Progenitor cell of endocrine pancreas (in vitro differentiated cells): ENCODE measurements around the gene SDF2L1. TPM values are rescaled to one million over a fixed set of nuclear protein-coding genes. Genes with fewer than 3 reads are reported as not detected.

ENCODE experiments used
- DNase-seq: peaks from one replicate; pipeline ENCODE4 v3.0.0; 2021; ENCODE audit warnings: low spot score; ENCODE audit not compliant: unreplicated experiment
- H3K27ac Mint-ChIP-seq: 2 replicates; pipeline ENCODE4 v1.8.0; 2021; ENCODE audit warnings: mild to moderate bottlenecking, moderate library complexity, mixed read lengths
- H3K27me3 Mint-ChIP-seq: 2 replicates; pipeline ENCODE4 v1.8.0; 2021; ENCODE audit warnings: mixed read lengths
- H3K36me3 Mint-ChIP-seq: 2 replicates; pipeline ENCODE4 v1.8.0; 2022; ENCODE audit warnings: mixed read lengths; ENCODE audit not compliant: insufficient read depth
- H3K4me1 Mint-ChIP-seq: 2 replicates; pipeline ENCODE4 v1.8.0; 2021; ENCODE audit warnings: low read depth, mixed read lengths
- H3K4me3 Mint-ChIP-seq: 2 replicates; pipeline ENCODE4 v1.8.0; 2021; ENCODE audit warnings: low read depth, mild to moderate bottlenecking, moderate library complexity, mixed read lengths
- H3K9me3 Mint-ChIP-seq: 2 replicates; pipeline ENCODE4 v1.8.0; 2021; ENCODE audit warnings: low read depth, mixed read lengths
- total RNA-seq: library from RNA; stranded (reverse); gene quantifications from 2 replicates; pipeline ENCODE4 v1.2.1, GENCODE V29; 2021
- TF ChIP-seq, protein P1 (sequence below): fragments of 200-600 bp; sonication (generic); IDR thresholded peaks from one replicate; pipeline ENCODE4 v1.5.0; 2021; ENCODE audit warnings: antibody characterized with exemption, mild to moderate bottlenecking; ENCODE audit not compliant: unreplicated experiment

SDF2L1 gene
- total RNA-seq, 1 donor from 2014 or later: 27.0 TPM

DNA sequence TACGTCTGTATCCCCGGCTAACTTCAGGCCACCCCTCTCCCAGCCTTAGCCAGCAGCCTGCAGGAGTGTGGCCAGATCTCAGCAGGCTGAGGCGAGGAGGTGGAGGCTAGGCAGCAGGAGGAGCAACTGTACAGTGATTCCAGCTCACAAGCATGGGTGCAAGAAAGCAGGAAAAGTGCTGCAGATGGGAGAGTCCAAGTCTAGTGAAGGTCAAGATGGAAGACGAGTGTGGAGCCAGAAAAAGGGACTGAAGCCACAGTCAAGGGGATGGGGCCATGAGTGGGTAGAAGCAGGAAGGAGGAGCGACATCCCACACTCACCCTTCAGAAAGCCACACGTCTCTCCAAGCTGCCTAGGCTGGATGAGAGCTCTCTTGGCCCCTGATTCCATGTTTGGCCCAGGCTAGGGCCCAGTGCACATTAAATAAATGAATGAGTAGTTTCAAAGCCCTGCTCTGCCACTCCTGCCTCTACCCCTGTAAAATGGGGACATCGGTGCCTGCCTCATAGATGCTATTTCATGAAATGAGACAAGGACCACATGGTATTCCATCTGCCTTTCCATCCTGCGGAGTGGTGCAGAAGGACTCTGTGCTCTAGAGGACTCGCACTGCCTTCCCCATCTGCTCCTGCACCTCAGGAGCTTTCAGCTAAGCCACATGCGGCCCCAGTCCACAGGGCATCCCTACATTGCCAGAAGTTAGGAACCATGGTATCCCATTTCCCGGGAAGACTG, 15.2 kb upstream of the SDF2L1 start:
- DNase-seq: no peak
- TF ChIP-seq, protein P1, sequence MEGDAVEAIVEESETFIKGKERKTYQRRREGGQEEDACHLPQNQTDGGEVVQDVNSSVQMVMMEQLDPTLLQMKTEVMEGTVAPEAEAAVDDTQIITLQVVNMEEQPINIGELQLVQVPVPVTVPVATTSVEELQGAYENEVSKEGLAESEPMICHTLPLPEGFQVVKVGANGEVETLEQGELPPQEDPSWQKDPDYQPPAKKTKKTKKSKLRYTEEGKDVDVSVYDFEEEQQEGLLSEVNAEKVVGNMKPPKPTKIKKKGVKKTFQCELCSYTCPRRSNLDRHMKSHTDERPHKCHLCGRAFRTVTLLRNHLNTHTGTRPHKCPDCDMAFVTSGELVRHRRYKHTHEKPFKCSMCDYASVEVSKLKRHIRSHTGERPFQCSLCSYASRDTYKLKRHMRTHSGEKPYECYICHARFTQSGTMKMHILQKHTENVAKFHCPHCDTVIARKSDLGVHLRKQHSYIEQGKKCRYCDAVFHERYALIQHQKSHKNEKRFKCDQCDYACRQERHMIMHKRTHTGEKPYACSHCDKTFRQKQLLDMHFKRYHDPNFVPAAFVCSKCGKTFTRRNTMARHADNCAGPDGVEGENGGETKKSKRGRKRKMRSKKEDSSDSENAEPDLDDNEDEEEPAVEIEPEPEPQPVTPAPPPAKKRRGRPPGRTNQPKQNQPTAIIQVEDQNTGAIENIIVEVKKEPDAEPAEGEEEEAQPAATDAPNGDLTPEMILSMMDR: no peak
- peaks cover 2% of the 10 kb centered on the region for H3K4me1 Mint-ChIP-seq
- peaks cover 14% of the 10 kb centered on the region for H3K36me3 Mint-ChIP-seq
- peak overlapping the region; percentile 73 for H3K27ac Mint-ChIP-seq
- H3K4me3 Mint-ChIP-seq: peak overlapping the region; percentile 53
- H3K9me3 Mint-ChIP-seq: no peaks in the 10 kb centered on the region
- H3K27me3 Mint-ChIP-seq: no peaks in the 10 kb centered on the region

DNA sequence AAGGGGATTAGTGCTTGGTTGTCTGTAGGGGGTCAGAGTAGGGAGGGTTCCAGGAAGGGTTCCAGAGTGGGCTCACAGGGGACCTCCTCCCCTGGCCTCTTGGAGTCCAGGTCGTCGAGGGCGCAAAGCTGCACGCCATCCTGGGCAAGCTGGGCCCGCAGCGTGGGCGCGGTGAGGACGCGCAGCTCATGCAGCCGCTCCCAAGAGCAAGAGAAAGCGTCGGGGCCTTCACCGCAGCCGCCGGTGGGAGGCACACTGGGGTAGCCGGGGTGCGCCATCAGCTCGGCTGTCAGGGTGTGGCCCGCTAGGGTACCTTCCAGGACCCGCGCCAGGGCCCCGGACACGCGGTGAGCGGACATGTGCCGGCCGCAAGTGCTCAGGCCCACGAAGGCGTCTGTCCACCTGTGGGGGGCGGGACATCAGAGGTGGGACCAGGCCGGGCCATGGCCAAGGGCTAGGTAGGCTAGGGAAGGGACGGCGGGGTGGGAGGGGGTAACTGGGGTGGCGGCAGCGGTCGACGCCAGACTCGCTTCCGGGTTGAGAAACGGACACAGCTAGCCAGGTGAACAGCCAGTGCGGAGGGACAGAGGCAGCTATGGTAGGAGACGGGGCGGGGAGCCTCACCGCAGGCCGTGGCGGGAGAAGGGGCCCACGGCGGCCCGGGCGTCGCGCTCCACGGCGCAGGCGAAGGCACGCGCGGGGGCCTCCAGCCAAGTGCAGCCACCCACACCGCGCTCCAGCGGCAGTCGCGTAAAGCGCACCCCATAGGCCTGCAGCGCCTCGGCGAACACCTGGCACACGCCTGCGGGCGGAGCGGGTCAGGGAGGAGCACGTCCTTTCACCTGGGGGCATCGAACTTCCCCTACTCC, 13.5 kb upstream of the SDF2L1 start:
- DNase-seq: no peak

GRCh38 chr22:21629255-21630149, 12.6 kb upstream of the SDF2L1 start, which contains the start of gene YDJC:
Gene YDJC, minus strand, starts transcription at chr22:21630022. Its CDS starts 8 bp downstream, at chr22:21630014.
- no peaks in the 10 kb centered on the region for H3K27me3 Mint-ChIP-seq
- DNase-seq: peak; percentile 95
- peaks cover 2% of the 10 kb centered on the region for H3K4me1 Mint-ChIP-seq
- peak within 1 kb of the TSS; percentile 94 for H3K27ac Mint-ChIP-seq
- H3K36me3 Mint-ChIP-seq: peaks cover 12% of the 10 kb centered on the region
- H3K9me3 Mint-ChIP-seq: no peaks in the 10 kb centered on the region
- H3K4me3 Mint-ChIP-seq: peak within 1 kb of the TSS; percentile 87
- TF ChIP-seq, protein P1: peak; percentile 88

More for the DNA sequence above, 13.5 kb upstream of the SDF2L1 start:
- H3K27ac Mint-ChIP-seq: peak overlapping the region; percentile 94
- no peaks in the 10 kb centered on the region for H3K27me3 Mint-ChIP-seq
- TF ChIP-seq, protein P1: no peak
- H3K36me3 Mint-ChIP-seq: peaks cover 12% of the 10 kb centered on the region
- H3K9me3 Mint-ChIP-seq: no peaks in the 10 kb centered on the region
- H3K4me3 Mint-ChIP-seq: peak overlapping the region; percentile 87
- H3K4me1 Mint-ChIP-seq: peaks cover 2% of the 10 kb centered on the region

GRCh38 chr22:21631025-21631424, 11.1 kb upstream of the SDF2L1 start:
- Mint-ChIP-seq H3K27ac (no peak overlapping the region), H3K4me1 (peaks cover 2% of the 10 kb centered on the region), H3K27me3 (no peaks in the 10 kb centered on the region), H3K9me3 (no peaks in the 10 kb centered on the region), H3K36me3 (peaks cover 9% of the 10 kb centered on the region), H3K4me3 (no peak overlapping the region)
- no peak for DNase-seq
- TF ChIP-seq, protein P1: no peak
